GM12878 (cell line): Measurements from ENCODE around the gene SETD5. TPM values are rescaled to one million over a fixed set of nuclear protein-coding genes. Genes with fewer than 3 reads are reported as not detected.

ENCODE experiments used
- ASH2L ChIP-seq: fragments of 300-600, 200-600 bp; sonication (generic); IDR thresholded peaks from 2 replicates; pipeline ENCODE4 v1.6.1; 2017; ENCODE audit warnings: low read depth, mild to moderate bottlenecking, borderline replicate concordance
- BCL3 ChIP-seq: IDR thresholded peaks from 2 replicates; pipeline ENCODE4 v1.6.1; 2011; ENCODE audit warnings: borderline replicate concordance, low read depth, mild to moderate bottlenecking, moderate library complexity, low read length; ENCODE audit not compliant: insufficient read depth, poor library complexity, severe bottlenecking
- CEBPZ ChIP-seq: fragments of 150-350 bp; IDR thresholded peaks from 2 replicates; pipeline ENCODE4 v1.6.1; 2016; ENCODE audit warnings: low read depth, low read length
- CUX1 ChIP-seq: IDR thresholded peaks from 2 replicates; pipeline ENCODE4 v1.6.1; 2012; ENCODE audit warnings: improper control_type of control experiment, low read depth, low read length; ENCODE audit not compliant: insufficient replicate concordance
- E2F8 ChIP-seq: fragments of 450-650 bp; IDR thresholded peaks from 2 replicates; pipeline ENCODE4 v1.6.1; 2018; ENCODE audit warnings: mild to moderate bottlenecking, low read depth, moderate library complexity; ENCODE audit not compliant: partially characterized antibody
- PKNOX1 ChIP-seq: fragments of 450-650 bp; IDR thresholded peaks from 2 replicates; pipeline ENCODE4 v1.6.1; 2016; ENCODE audit warnings: mild to moderate bottlenecking
- RAD51 ChIP-seq: fragments of 450-650 bp; IDR thresholded peaks from 2 replicates; pipeline ENCODE4 v1.6.1; 2016; ENCODE audit warnings: moderate library complexity, mild to moderate bottlenecking, inconsistent platforms
- RELA ChIP-seq: fragments of 450-650 bp; IDR thresholded peaks from 2 replicates; pipeline ENCODE4 v1.8.0; 2014; ENCODE audit warnings: borderline replicate concordance; ENCODE audit not compliant: partially characterized antibody
- SKIL ChIP-seq: fragments of 450-650 bp; IDR thresholded peaks from 2 replicates; pipeline ENCODE4 v1.6.1; 2017; ENCODE audit warnings: mild to moderate bottlenecking, low read depth, inconsistent platforms; ENCODE audit not compliant: poor library complexity, severe bottlenecking
- SP1 ChIP-seq: IDR thresholded peaks from one replicate; pipeline ENCODE4 v1.6.1; 2011; ENCODE audit warnings: low read depth, low read length
- YY1 ChIP-seq: IDR thresholded peaks from 2 replicates; pipeline ENCODE4 v1.6.1; 2011; ENCODE audit warnings: low read depth, mild to moderate bottlenecking, low read length
- polyA plus RNA-seq, 11 experiments: library from polyadenylated mRNA; depleted of rRNA in 4 of 11; unstranded in 6 of 11; stranded (reverse) in 5 of 11; fragments of >200 nt; fragmentation: Nextera tagmentation in 4 of 11; fragmentation: Illumina TruSeq in 1 of 11; extraction: Ambion mirVana in 4 of 11; extraction: Trizol in 1 of 11; gene quantifications; 1 replicate in 1 of 11; 2 replicates in 10 of 11; pipeline versions ENCODE4 v1.2.1 to v1.2.3, GENCODE V29; 2011 to 2016; ENCODE audit warnings: inconsistent platforms in 2 of 11, missing spikeins in 2 of 11, low read depth in 1 of 11
- total RNA-seq, 4 experiments: library from RNA; depleted of rRNA in 3 of 4; stranded (reverse); fragments of >200 nt in 3 of 4; fragmentation: Illumina TruSeq in 1 of 4; extraction: Trizol in 1 of 4; gene quantifications; 2 replicates each; pipeline versions ENCODE4 v1.2.1 to v1.2.3, GENCODE V29; 2013 to 2021

The SETD5 gene
- total and polyA plus RNA-seq, 10 of the 15 experiments (the other 5 are each of a cell fraction or from before 2014, with no cell fraction given) = 8.2 to 94.0 (median 55.4) TPM

GRCh38 chr3:9396632-9397331, 633 bp upstream of the SETD5 start (continued):
- no peak for TF ChIP-seq E2F8
- peak; percentile 69 for TF ChIP-seq CEBPZ
- TF ChIP-seq RELA = peak; percentile 13
- no peak for TF ChIP-seq ASH2L
- no peak for TF ChIP-seq CUX1
- TF ChIP-seq PKNOX1 = peak; percentile 98
- TF ChIP-seq SKIL = peak; percentile 29
- peak; percentile 97 for TF ChIP-seq SP1
- TF ChIP-seq BCL3 = peak; percentile 44
- TF ChIP-seq YY1 = peak; percentile 93
- no peak for TF ChIP-seq RAD51
